Upper lobe of left lung (tissue), 6 donors: ENCODE data around the gene COL18A1. TPM values are rescaled to one million over a fixed set of nuclear protein-coding genes. Genes with fewer than 3 reads are reported as not detected.

Experiments
- ATAC-seq, 2 donors: fragments of 200-7000 bp; cut with Tn5 transposase; one replicate each; pipeline ENCODE4 v1.9.1; 2022; ENCODE audit warnings: mild to moderate bottlenecking in 2 of 2, moderate library complexity in 2 of 2; ENCODE audit not compliant: low FRiP score in 2 of 2
- DNase-seq, 2 donors: peaks; one replicate each; pipeline ENCODE4 v3.0.0-alpha.2; 2019 to 2020
- H3K27ac ChIP-seq, 4 donors: fragments of 200-600 bp; sonication (generic); one replicate each; pipeline ENCODE4 v1.5.1; 2016 to 2019
- H3K27me3 ChIP-seq, 4 donors: fragments of 200-600 bp; sonication (generic); one replicate each; pipeline ENCODE4 v1.5.1; 2017 to 2019
- H3K36me3 ChIP-seq, 4 donors: fragments of 200-600 bp; sonication (generic); one replicate each; pipeline ENCODE4 v1.5.1; 2016 to 2019
- H3K4me1 ChIP-seq, 4 donors: fragments of 200-600 bp; sonication (generic); one replicate each; pipeline ENCODE4 v1.5.1; 2018 to 2019
- H3K4me3 ChIP-seq, 4 donors: fragments of 200-600 bp; sonication (generic); one replicate each; pipeline ENCODE4 v1.5.1; 2017 to 2019; ENCODE audit warnings: mild to moderate bottlenecking in 2 of 4, moderate library complexity in 1 of 4
- H3K9me3 ChIP-seq, 4 donors: fragments of 200-600 bp; sonication (generic); one replicate each; pipeline ENCODE4 v1.5.1; 2018 to 2019
- EP300 ChIP-seq, 4 donors: sonication (generic); formaldehyde crosslinking; IDR thresholded peaks; one replicate each; pipeline ENCODE4 v1.5.1; 2017; ENCODE audit warnings: antibody characterized with exemption in 4 of 4, control low read depth in 2 of 4
- POLR2A ChIP-seq, 4 donors: fragments of 450-650 bp; IDR thresholded peaks; one replicate each; pipeline ENCODE4 v1.5.1; 2016 to 2017; ENCODE audit warnings: antibody characterized with exemption in 4 of 4, mild to moderate bottlenecking in 2 of 4
- POLR2AphosphoS5 ChIP-seq, 2 donors: sonication (generic); formaldehyde crosslinking; IDR thresholded peaks; one replicate each; pipeline ENCODE4 v1.5.1; 2017; ENCODE audit warnings: antibody characterized with exemption in 2 of 2
- WGBS, 2 donors: methylation state at CpG; one replicate each; pipeline ENCODE4 v1.1.5; 2017 to 2018; 5-methylcytosine and 5-hydroxymethylcytosine counted together
- total RNA-seq, 6 donors: library from RNA; depleted of rRNA in 4 of 6; stranded (reverse); fragments of >200 nt in 4 of 6; gene quantifications; one replicate each; pipeline versions ENCODE4 v1.1.0 to v1.2.1, GENCODE V29; 2016 to 2021
- TF ChIP-seq, protein P1 (sequence below), 6 experiments: fragments of 450-650 bp in 4 of 6; fragments of 200-600 bp in 2 of 6; sonication (generic) in 2 of 6; IDR thresholded peaks; one replicate each; pipeline ENCODE4 v1.5.1; 2016 to 2019; ENCODE audit warnings: antibody characterized with exemption in 6 of 6
- donor health status: DM: no; HTN: no; CAD: no; lungs with moderate emphysema.
- donor health status: DM: no; HTN: yes; CAD: no; lungs with severe emphysema.

The COL18A1 gene
- total RNA-seq, 6 donors from 2014 or later, result 34.5 to 138 (median 70.5) TPM

DNA sequence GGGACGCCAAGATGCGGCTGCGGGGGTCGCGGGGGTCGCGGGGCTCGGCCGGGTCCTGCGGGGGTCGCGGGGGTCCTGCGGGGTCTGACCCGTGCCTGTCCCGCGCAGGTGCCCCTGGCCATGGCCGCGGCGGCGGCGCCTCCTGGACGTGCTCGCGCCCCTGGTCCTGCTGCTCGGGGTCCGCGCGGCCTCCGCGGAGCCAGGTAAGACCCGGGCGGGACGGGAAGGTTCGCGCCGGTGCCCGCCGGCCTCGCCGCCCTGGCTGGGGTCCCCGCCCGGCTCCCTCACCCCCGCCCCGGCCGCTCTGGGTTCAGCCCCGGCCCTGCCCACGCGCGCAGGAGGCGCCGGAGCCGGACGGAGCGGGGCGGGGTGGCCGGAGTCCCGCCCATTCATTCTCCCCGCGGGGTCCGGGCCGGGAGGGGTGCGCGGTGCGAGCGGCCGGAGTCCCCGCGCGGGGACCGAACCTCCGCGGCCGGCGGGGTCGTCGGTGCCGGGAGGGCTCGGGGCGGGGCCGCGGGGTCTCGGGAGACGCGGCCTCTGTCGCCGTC lies 380 bp downstream of the COL18A1 start:
- Histone ChIP-seq H3K4me3 (peak overlapping the region; percentile 55 to 78 (median 62)), H3K9me3 (no peaks in the 10 kb centered on the region), H3K27ac (peak overlapping the region; percentile 64 to 87 (median 72)), H3K4me1 (peaks cover 12 to 28% (median 15%) of the 10 kb centered on the region in 4 donors), H3K36me3 (no peaks in the 10 kb centered on the region), H3K27me3 (peaks cover 0 to 16% (median 6%) of the 10 kb centered on the region in 4 donors)
- ATAC-seq (peak in 1 of 2 donors; percentile 87), DNase-seq (peak in 1 of 2 donors; percentile 92)
- no CpG with 5 or more reads among the region's 86 CpGs for WGBS, 2 donors
- TF ChIP-seq EP300 (IDR thresholded peaks at IDR 0.05) (no peak), POLR2A (IDR thresholded peaks at IDR 0.05) (no peak), POLR2AphosphoS5 (IDR thresholded peaks at IDR 0.05) (no peak)
- TF ChIP-seq, protein P1, sequence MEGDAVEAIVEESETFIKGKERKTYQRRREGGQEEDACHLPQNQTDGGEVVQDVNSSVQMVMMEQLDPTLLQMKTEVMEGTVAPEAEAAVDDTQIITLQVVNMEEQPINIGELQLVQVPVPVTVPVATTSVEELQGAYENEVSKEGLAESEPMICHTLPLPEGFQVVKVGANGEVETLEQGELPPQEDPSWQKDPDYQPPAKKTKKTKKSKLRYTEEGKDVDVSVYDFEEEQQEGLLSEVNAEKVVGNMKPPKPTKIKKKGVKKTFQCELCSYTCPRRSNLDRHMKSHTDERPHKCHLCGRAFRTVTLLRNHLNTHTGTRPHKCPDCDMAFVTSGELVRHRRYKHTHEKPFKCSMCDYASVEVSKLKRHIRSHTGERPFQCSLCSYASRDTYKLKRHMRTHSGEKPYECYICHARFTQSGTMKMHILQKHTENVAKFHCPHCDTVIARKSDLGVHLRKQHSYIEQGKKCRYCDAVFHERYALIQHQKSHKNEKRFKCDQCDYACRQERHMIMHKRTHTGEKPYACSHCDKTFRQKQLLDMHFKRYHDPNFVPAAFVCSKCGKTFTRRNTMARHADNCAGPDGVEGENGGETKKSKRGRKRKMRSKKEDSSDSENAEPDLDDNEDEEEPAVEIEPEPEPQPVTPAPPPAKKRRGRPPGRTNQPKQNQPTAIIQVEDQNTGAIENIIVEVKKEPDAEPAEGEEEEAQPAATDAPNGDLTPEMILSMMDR (IDR thresholded peaks at IDR 0.05), result no peak

DNA sequence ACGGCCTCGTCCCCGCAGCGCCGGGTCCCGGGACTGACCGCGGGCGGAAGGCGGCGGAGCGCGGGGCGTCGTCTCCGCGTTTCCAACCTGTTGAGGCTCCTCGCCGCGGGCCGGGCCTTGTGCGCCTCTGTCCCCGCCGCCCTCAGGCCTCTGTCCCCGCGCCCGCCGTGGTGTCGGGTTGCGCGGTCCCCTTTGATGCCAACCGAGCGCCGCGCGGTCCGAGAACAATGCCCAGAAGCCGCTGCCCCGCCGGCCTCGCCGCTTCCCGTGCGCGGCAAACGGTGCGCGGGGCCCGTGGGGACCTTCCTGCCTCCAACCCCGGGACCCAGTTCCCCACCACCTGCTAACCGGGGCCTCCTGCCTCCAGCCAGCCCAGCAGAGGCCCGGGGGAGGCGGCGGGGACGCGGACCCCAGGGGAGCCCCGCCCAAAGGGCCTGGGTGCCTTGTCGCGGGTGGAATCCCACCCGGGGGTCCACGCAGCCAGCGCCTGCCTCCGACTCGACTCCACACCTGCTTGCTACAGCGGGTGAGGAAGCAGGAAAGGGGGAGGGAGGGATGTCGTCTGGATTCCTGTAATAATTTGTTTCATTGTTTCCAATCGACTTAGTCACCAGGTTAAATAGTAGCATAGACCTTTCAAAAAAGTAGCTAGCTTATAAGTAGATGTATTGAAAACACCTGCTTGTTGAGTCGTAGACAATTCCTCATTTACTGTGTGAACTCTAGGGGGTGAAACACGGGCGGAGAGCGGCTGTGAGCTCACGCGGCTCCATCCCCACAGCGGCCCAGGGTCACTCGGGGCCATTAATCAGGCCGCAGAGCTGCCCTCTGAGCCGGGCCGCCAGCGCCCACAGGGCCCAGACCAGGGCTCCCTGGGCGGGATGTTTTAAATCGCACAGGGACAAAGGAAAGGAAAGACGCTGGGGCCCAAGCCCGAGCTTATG lies 1.1 kb downstream of the COL18A1 start:
- WGBS, 2 donors, result 25 to 27% methylated on average over 36 to 57 of the region's 83 CpGs

DNA sequence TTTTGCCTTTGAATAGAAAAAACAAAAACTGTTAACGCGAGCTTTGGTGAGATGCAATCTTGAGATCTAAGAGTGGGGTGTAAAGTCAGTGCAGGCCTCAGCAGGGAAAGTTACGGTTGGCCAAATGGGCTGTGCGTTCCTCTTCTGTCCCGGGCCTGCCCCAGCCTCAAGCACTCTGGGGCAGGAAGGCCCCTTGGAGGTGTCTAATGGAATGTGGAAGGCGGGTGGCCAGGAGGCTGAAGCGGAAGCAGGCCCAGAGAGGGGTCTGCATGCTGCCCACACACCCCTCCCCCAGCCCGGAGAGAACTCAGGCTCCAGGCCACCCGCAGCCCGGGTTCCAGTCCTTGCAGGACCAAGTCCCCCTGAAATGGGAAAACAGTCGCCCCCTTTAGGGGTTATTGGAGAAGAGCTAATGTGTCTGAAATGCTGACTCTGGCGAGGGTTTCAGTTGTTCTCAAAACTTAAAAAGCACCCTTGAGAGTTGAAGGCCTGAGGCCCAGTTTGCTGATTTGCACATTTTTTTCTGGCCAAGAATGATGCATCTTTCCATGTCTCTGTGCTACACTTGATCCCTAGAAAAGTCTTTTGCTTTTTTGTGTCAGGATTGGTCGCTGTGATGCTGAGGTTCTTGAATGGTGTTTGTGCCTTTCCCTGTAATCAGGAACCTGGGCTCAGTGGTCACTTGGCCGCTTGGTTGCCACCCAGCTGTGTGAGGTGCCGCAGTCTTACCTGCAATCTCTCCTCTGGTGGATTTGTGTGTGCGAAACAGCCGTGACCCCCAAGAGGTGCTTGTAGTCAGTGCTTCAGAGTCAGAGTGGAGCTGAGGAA lies 2.0 kb downstream of the COL18A1 start:
- WGBS, 2 donors, result 83 to 90% methylated on average over 14 to 17 of the region's 17 CpGs
- Histone ChIP-seq H3K4me1 (peaks cover 12 to 28% (median 15%) of the 10 kb centered on the region in 4 donors), H3K4me3 (no peak overlapping the region), H3K9me3 (no peaks in the 10 kb centered on the region), H3K27ac (no peak overlapping the region), H3K27me3 (peaks cover 0 to 16% (median 6%) of the 10 kb centered on the region in 4 donors), H3K36me3 (no peaks in the 10 kb centered on the region)
- no peak for TF ChIP-seq POLR2A (IDR thresholded peaks at IDR 0.05)
- TF ChIP-seq, protein P1 (IDR thresholded peaks at IDR 0.05), result no peak
- TF ChIP-seq EP300 (IDR thresholded peaks at IDR 0.05), result no peak
- TF ChIP-seq POLR2AphosphoS5 (IDR thresholded peaks at IDR 0.05), result no peak
- ATAC-seq (no peak), DNase-seq (no peak)

More for the DNA sequence above, 1.1 kb downstream of the COL18A1 start:
- peak overlapping the region; percentile 64 to 87 (median 72) for H3K27ac ChIP-seq
- TF ChIP-seq POLR2A (IDR thresholded peaks at IDR 0.05) (no peak), POLR2AphosphoS5 (IDR thresholded peaks at IDR 0.05) (peak in 1 of 2 donors; percentile 7)
- ATAC-seq (no peak), DNase-seq (peak in 1 of 2 donors; percentile 87)
- H3K4me3 ChIP-seq, result peak overlapping the region; percentile 3 to 78 (median 62)
- no peaks in the 10 kb centered on the region for H3K9me3 ChIP-seq
- peaks cover 12 to 28% (median 15%) of the 10 kb centered on the region in 4 donors for H3K4me1 ChIP-seq
- H3K27me3 ChIP-seq, result peaks cover 0 to 16% (median 6%) of the 10 kb centered on the region in 4 donors
- no peaks in the 10 kb centered on the region for H3K36me3 ChIP-seq

DNA sequence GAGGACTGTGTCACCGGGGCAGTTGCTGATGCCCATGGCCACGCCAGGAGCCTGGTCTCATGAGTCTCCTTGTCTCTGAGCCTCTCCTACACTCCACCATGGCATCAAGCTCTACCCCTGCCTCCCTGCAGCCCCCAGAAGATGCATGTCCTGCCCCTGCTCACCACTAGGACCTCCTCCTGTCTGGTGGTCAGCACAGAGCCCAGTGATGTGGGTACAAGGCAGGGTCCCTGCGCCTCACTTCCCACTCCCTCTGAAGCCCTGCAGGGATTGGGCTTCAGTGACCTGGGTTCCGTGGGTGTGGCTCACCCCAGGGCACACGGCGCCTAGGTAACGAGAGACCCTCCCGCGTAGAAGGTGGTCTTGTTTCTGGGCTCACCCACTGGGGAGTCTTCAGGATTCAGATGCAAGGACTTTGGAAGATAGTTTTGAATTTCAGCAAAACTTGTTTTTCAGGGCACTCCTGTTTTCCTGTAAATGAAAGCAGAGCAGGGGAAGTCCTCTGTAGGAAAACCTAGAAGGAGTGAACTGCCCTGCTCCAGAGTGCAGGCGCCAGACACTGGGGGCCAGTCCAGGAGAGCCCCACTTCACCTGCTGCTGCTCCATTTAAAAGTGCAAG lies 2.8 kb downstream of the COL18A1 start:
- no peak for DNase-seq
- no peak for ATAC-seq
- H3K4me1 ChIP-seq, result peaks cover 12 to 32% (median 18%) of the 10 kb centered on the region in 4 donors
- no peak overlapping the region for H3K27ac ChIP-seq
- no peaks in the 10 kb centered on the region for H3K9me3 ChIP-seq
- H3K27me3 ChIP-seq, result peaks cover 0 to 16% (median 6%) of the 10 kb centered on the region in 4 donors
- no peak for TF ChIP-seq EP300 (IDR thresholded peaks at IDR 0.05)
- TF ChIP-seq POLR2A (IDR thresholded peaks at IDR 0.05), result no peak
- TF ChIP-seq, protein P1 (IDR thresholded peaks at IDR 0.05), result no peak
- TF ChIP-seq POLR2AphosphoS5 (IDR thresholded peaks at IDR 0.05), result no peak
- no peaks in the 10 kb centered on the region for H3K36me3 ChIP-seq
- H3K4me3 ChIP-seq, result no peak overlapping the region
- 86 to 89% methylated on average over 5 to 10 of the region's 10 CpGs for WGBS, 2 donors
